H1 (cell line): ENCODE measurements around the gene MFAP3L. TPM values are rescaled to one million over a fixed set of nuclear protein-coding genes. Genes with fewer than 3 reads are reported as not detected.

Experiments used
- CTCF ChIA-PET: fragments of 300-600 bp; sonication (Branson Sonifier 250); formaldehyde crosslinking; loops from one replicate; lab custom pipeline; 2021; ENCODE audit not compliant: partially characterized antibody; lab: Charles Lee
- POLR2A ChIA-PET: fragments of 300-600 bp; sonication (Branson Sonifier 250); formaldehyde crosslinking; loops from one replicate; lab custom pipeline; 2021; ENCODE audit warnings: inconsistent platforms; ENCODE audit not compliant: partially characterized antibody; lab: Charles Lee
- DNase-seq, 2 experiments: peaks; one replicate each; pipeline versions ENCODE4 v3.0.0 to v3.0.0-alpha.2; 2010 to 2022; ENCODE audit warnings: low spot score in 2 of 2, low read depth in 1 of 2, mixed read lengths in 1 of 2
- FAIRE-seq: peaks from 2 replicates; lab custom pipeline; 2011; peaks lifted over from hg19 to GRCh38; lab: Jason Lieb, UNC
- H2AFZ ChIP-seq: 2 replicates; pipeline ENCODE4 v1.8.1; 2012; ENCODE audit warnings: low read length, inconsistent platforms
- H2AK5ac ChIP-seq: 2 replicates; pipeline ENCODE4 v1.6.1; 2013; ENCODE audit warnings: low read depth, low read length
- H2BK120ac ChIP-seq: replicated peaks from 2 replicates; pipeline ENCODE3; 2013; ENCODE audit warnings: low read depth, low read length, inconsistent platforms
- H2BK12ac ChIP-seq: 2 replicates; pipeline ENCODE4 v1.6.1; 2013; ENCODE audit warnings: low read depth, low read length
- H2BK15ac ChIP-seq: 2 replicates; pipeline ENCODE4 v1.6.1; 2013; ENCODE audit warnings: low read length
- H2BK20ac ChIP-seq: 2 replicates; pipeline ENCODE4 v1.6.1; 2013; ENCODE audit warnings: low read length
- H2BK5ac ChIP-seq: 2 replicates; pipeline ENCODE4 v1.6.1; 2013; ENCODE audit warnings: low read depth, low read length
- H3K14ac ChIP-seq: 2 replicates; pipeline ENCODE4 v1.6.1; 2013; ENCODE audit warnings: inconsistent platforms; ENCODE audit not compliant: insufficient read length
- H3K18ac ChIP-seq: 2 replicates; pipeline ENCODE4 v1.6.1; 2013; ENCODE audit warnings: low read length; ENCODE audit errors: extremely low read depth
- H3K23ac ChIP-seq: 2 replicates; pipeline ENCODE4 v1.6.1; 2013; ENCODE audit warnings: inconsistent platforms; ENCODE audit not compliant: insufficient read length
- H3K23me2 ChIP-seq: 2 replicates; pipeline ENCODE4 v1.6.1; 2013; ENCODE audit warnings: low read depth, low read length
- H3K27ac ChIP-seq: 2 replicates; pipeline ENCODE4 v1.6.1; 2011; ENCODE audit warnings: low read depth, low read length, inconsistent platforms
- H3K27me3 ChIP-seq, 4 experiments: replicated peaks in 1 of 4; 1 replicate in 1 of 4; 2 replicates in 3 of 4; pipeline versions ENCODE4 v1.6.1 to v1.8.1; 2011 to 2013; ENCODE audit warnings: low read length in 3 of 4, mild to moderate bottlenecking in 3 of 4, inconsistent platforms in 2 of 4, mixed read lengths in 2 of 4, moderate library complexity in 1 of 4; ENCODE audit not compliant: control insufficient read depth in 3 of 4, insufficient read depth in 3 of 4; ENCODE audit errors: extremely low read depth in 1 of 4
- H3K36me3 ChIP-seq, 4 experiments: 2 replicates each; pipeline versions ENCODE4 v1.6.1 to v1.8.1; 2011 to 2013; ENCODE audit warnings: mild to moderate bottlenecking in 4 of 4, low read length in 3 of 4, moderate library complexity in 2 of 4, control low read depth in 1 of 4, inconsistent platforms in 1 of 4; ENCODE audit not compliant: insufficient read depth in 4 of 4, control insufficient read depth in 2 of 4
- H3K4ac ChIP-seq: replicated peaks from 2 replicates; pipeline ENCODE3; 2013; ENCODE audit warnings: low read length, low read depth, mixed read lengths, inconsistent platforms; ENCODE audit not compliant: insufficient read length
- H3K4me1 ChIP-seq, 4 experiments: replicated peaks in 1 of 4; 1 replicate in 1 of 4; 2 replicates in 3 of 4; pipeline versions ENCODE4 v1.6.1 to v1.8.1; 2011 to 2013; ENCODE audit warnings: low read length in 3 of 4, inconsistent platforms in 2 of 4, mixed read lengths in 1 of 4; ENCODE audit not compliant: insufficient read depth in 4 of 4, control insufficient read depth in 3 of 4
- H3K4me2 ChIP-seq, 2 experiments: 2 replicates each; pipeline versions ENCODE4 v1.6.1 to v1.8.1; 2011 to 2013; ENCODE audit warnings: low read depth in 2 of 2, low read length in 2 of 2, control low read depth in 1 of 2, inconsistent platforms in 1 of 2, mild to moderate bottlenecking in 1 of 2; ENCODE audit not compliant: insufficient read depth in 1 of 2
- H3K4me3 ChIP-seq, 4 experiments: fragments of 200-600, 300-600 bp in 1 of 4; sonication (generic), shearing (Covaris generic), sonication (Bioruptor Twin) in 1 of 4; 2 replicates each; pipeline versions ENCODE4 v1.5.1 to v1.8.1; 2011 to 2016; ENCODE audit warnings: low read length in 4 of 4, low read depth in 3 of 4, control low read depth in 2 of 4, inconsistent platforms in 2 of 4, mild to moderate bottlenecking in 2 of 4, mixed read lengths in 1 of 4, moderate library complexity in 1 of 4; ENCODE audit not compliant: insufficient read depth in 2 of 4; ENCODE audit errors: extremely low read depth in 1 of 4
- H3K56ac ChIP-seq: replicated peaks from 2 replicates; pipeline ENCODE3; 2013; ENCODE audit warnings: low read depth, mild to moderate bottlenecking, mixed read lengths, low read length, inconsistent platforms; ENCODE audit not compliant: insufficient read length
- H3K79me1 ChIP-seq: 2 replicates; pipeline ENCODE4 v1.6.1; 2013; ENCODE audit warnings: low read depth, low read length, control low read depth
- H3K79me2 ChIP-seq, 2 experiments: 2 replicates each; pipeline versions ENCODE4 v1.6.1 to v1.8.1; 2012 to 2013; ENCODE audit warnings: low read length in 2 of 2, mild to moderate bottlenecking in 2 of 2, inconsistent platforms in 1 of 2; ENCODE audit not compliant: insufficient read depth in 2 of 2, control insufficient read depth in 1 of 2
- H3K9ac ChIP-seq, 4 experiments: replicated peaks in 1 of 4; 1 replicate in 1 of 4; 2 replicates in 3 of 4; pipeline versions ENCODE4 v1.6.1 to v1.8.1; 2011 to 2013; ENCODE audit warnings: low read depth in 3 of 4, low read length in 3 of 4, control low read depth in 2 of 4, mild to moderate bottlenecking in 2 of 4, moderate library complexity in 2 of 4, inconsistent platforms in 1 of 4; ENCODE audit errors: extremely low read depth in 1 of 4
- H3K9me3 ChIP-seq, 2 experiments: 2 replicates each; pipeline versions ENCODE4 v1.6.1 to v1.8.1; 2012 to 2013; ENCODE audit warnings: mild to moderate bottlenecking in 2 of 2, moderate library complexity in 2 of 2, control low read depth in 1 of 2, inconsistent platforms in 1 of 2, low read depth in 1 of 2, low read length in 1 of 2, mixed read lengths in 1 of 2; ENCODE audit not compliant: insufficient read depth in 2 of 2
- H4K20me1 ChIP-seq, 2 experiments: replicated peaks in 1 of 2; 2 replicates each; pipeline versions ENCODE3 to v1.8.1; 2011 to 2013; ENCODE audit warnings: inconsistent platforms in 2 of 2, low read length in 2 of 2, mild to moderate bottlenecking in 1 of 2; ENCODE audit not compliant: insufficient read depth in 2 of 2, control insufficient read depth in 1 of 2
- H4K5ac ChIP-seq: 2 replicates; pipeline ENCODE4 v1.6.1; 2013; ENCODE audit warnings: low read length, low read depth, mixed read lengths, inconsistent platforms; ENCODE audit not compliant: insufficient read length
- H4K8ac ChIP-seq: 2 replicates; pipeline ENCODE4 v1.8.0; 2013; ENCODE audit warnings: mild to moderate bottlenecking, moderate library complexity, low read length, inconsistent platforms; ENCODE audit not compliant: insufficient read depth; ENCODE audit errors: extremely low read depth
- H4K91ac ChIP-seq: replicated peaks from 2 replicates; pipeline ENCODE3; 2013; ENCODE audit warnings: low read length, mixed read lengths, inconsistent platforms; ENCODE audit not compliant: insufficient read length
- BCL11A ChIP-seq, 2 experiments: IDR thresholded peaks; one replicate each; pipeline ENCODE4 v1.6.1; 2011; ENCODE audit warnings: low read depth in 2 of 2, low read length in 2 of 2, mild to moderate bottlenecking in 2 of 2
- FOSL1 ChIP-seq: IDR thresholded peaks from 2 replicates; pipeline ENCODE4 v1.6.1; 2011; ENCODE audit warnings: mild to moderate bottlenecking, low read depth, low read length, moderate library complexity; ENCODE audit not compliant: insufficient read depth
- NANOG ChIP-seq: IDR thresholded peaks from 2 replicates; pipeline ENCODE4 v1.6.1; 2011; ENCODE audit warnings: low read length, low read depth, mild to moderate bottlenecking, inconsistent platforms; ENCODE audit not compliant: insufficient read depth, poor library complexity, severe bottlenecking
- SIX5 ChIP-seq: IDR thresholded peaks from 2 replicates; pipeline ENCODE4 v1.6.1; 2011; ENCODE audit warnings: mild to moderate bottlenecking, low read depth, low read length
- WGBS, 2 experiments: shearing (Covaris generic) in 1 of 2; methylation state at CpG; one replicate each; pipeline versions ENCODE4 v1.1.6 to v1.1.7; 2013 to 2015; ENCODE audit warnings: low lambda C conversion rate in 2 of 2, mixed read lengths in 2 of 2, inconsistent platforms in 1 of 2, low coverage in 1 of 2, missing lambda C conversion rate in 1 of 2; ENCODE audit not compliant: insufficient replicate concordance in 2 of 2, insufficient coverage in 1 of 2, insufficient read length in 1 of 2; ENCODE audit errors: extremely low coverage in 1 of 2, missing lambda C conversion rate in 1 of 2; 5-methylcytosine and 5-hydroxymethylcytosine counted together
- polyA plus RNA-seq, 7 experiments: library from polyadenylated mRNA; depleted of rRNA in 3 of 7; stranded (reverse) in 5 of 7; unstranded in 2 of 7; fragments of >200 nt in 5 of 7; fragments of 200-250 nt in 2 of 7; gene quantifications; 1 replicate in 5 of 7; 2 replicates in 1 of 7; 4 replicates in 1 of 7; pipeline versions ENCODE4 v1.2.1 to v1.2.3, GENCODE V29; 2011 to 2013; ENCODE audit warnings: missing spikeins in 2 of 7, mixed read lengths in 2 of 7
- total RNA-seq: library from RNA; stranded (reverse); fragmentation: NEBNext Ultra II Directional; extraction: Animal tissue kit (Norgen Biotek cat#: 25700); gene quantifications from 2 replicates; pipeline ENCODE4 v1.2.1, GENCODE V29; 2021

The MFAP3L gene
- total and polyA plus RNA-seq, 2 of the 8 experiments (the other 6 are each of a cell fraction or from before 2014, with no cell fraction given), result 7.0 to 9.8 TPM

DNA sequence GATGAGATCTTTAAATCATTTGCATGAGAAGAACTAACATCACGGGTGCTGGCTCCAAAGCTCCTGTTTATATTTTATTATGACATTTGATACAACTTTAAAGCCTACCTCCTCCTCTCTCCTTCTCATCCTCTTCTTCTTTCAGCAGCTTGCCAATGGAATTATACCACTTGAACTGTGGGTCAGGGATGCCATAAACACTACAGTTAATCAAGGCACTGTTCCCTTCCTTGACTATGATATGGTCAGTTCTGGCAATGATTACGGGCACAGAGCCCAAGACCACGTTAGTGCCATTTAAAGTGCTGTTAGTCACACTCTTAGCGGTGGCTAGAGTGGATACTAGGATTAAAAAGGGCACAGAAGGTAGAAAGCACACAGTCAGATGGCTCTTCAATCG lies 20.7 kb downstream of the MFAP3L start:
- no peaks in the 10 kb centered on the region for H3K23me2 ChIP-seq
- H4K91ac ChIP-seq, result no peak overlapping the region
- H3K27me3 ChIP-seq, result no peaks in the 10 kb centered on the region
- peaks cover 0 to 5% (median 3%) of the 10 kb centered on the region in 4 experiments; a peak in 3 of 7 replicates for H3K4me1 ChIP-seq
- H2AFZ ChIP-seq, result no peak overlapping the region
- H2BK5ac ChIP-seq, result no peak overlapping the region
- no peak for DNase-seq
- H3K18ac ChIP-seq, result no peak overlapping the region
- H2BK120ac ChIP-seq, result no peak overlapping the region
- H4K5ac ChIP-seq, result no peak overlapping the region
- no peaks in the 10 kb centered on the region for H4K20me1 ChIP-seq
- no peak overlapping the region for H4K8ac ChIP-seq
- no peak for TF ChIP-seq NANOG
- TF ChIP-seq FOSL1, result no peak
- TF ChIP-seq SIX5, result no peak
- TF ChIP-seq BCL11A (IDR thresholded peaks at IDR 0.05; ENCODE audit: low read depth in 2 of 2, low read length in 2 of 2), result no peak
- no peak overlapping the region for H3K4me3 ChIP-seq
- POLR2A ChIA-PET, result no interaction called here
- FAIRE-seq, result no peak
- H3K27ac ChIP-seq, result no peak overlapping the region
- no peak overlapping the region for H3K4me2 ChIP-seq
- no peak overlapping the region for H2BK20ac ChIP-seq
- CTCF ChIA-PET, result interaction anchor here (1.8 kb wide), 1 partner anchor 9 kb away, joined by 5 read pairs; no protein-coding TSS in a partner anchor
- no peak overlapping the region for H3K9ac ChIP-seq
- H3K79me1 ChIP-seq, result no peaks in the 10 kb centered on the region
- no peak overlapping the region for H2AK5ac ChIP-seq
- H2BK12ac ChIP-seq, result no peak overlapping the region
- no peaks in the 10 kb centered on the region; a peak in 1 of 8 replicates for H3K36me3 ChIP-seq
- H3K23ac ChIP-seq, result no peak overlapping the region
- H3K56ac ChIP-seq, result no peak overlapping the region
- WGBS, 2 experiments, result 86% methylated on average over 5 of the region's 5 CpGs; no CpG with 5 or more reads in 1 of the 2 experiments
- no peaks in the 10 kb centered on the region; a peak in 1 of 4 replicates for H3K79me2 ChIP-seq
- H3K14ac ChIP-seq, result no peak overlapping the region
- no peak overlapping the region for H2BK15ac ChIP-seq
- no peaks in the 10 kb centered on the region for H3K9me3 ChIP-seq
- H3K4ac ChIP-seq, result no peak overlapping the region
